ENCODE data around the gene CARS2. TPM values are rescaled to one million over a fixed set of nuclear protein-coding genes. Genes with fewer than 3 reads are reported as not detected.

The CARS2 gene
- total RNA-seq, 3 donors from 2014 or later = 39.8 to 71.4 (median 56.4) TPM

DNA sequence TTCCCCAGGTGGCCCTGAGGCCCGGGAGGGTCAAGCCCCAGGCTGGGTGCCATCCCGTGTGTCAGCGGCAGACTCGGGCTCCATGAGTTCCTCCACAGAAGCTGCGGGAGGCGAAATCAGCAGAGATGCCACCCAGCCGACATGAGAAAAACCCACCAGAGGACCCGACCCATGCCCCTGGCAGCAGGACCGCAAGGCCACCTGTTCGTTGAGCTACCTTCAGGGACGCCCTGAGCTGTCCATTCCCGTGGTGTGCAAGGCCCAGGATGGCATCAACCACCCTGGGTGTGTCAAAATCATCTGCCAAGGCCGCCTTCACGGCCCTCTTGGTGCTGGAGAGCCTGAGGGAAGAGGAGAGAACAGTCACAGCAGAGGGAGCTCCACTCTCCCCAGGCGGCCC lies 60.2 kb downstream of the CARS2 start:
- ATAC-seq (no peak), DNase-seq (no peak)
- Histone ChIP-seq H3K9me3 (no peaks in the 10 kb centered on the region), H3K4me3 (no peak overlapping the region), H3K4me1 (ENCODE audit: low read depth) (peaks cover 2% of the 10 kb centered on the region), H3K36me3 (ENCODE audit: low read depth) (peaks cover under 1% of the 10 kb centered on the region)
- intact Hi-C loops (cut with DNase I, micrococcal nuclease) = no loop called here
- TF ChIP-seq, protein P1, sequence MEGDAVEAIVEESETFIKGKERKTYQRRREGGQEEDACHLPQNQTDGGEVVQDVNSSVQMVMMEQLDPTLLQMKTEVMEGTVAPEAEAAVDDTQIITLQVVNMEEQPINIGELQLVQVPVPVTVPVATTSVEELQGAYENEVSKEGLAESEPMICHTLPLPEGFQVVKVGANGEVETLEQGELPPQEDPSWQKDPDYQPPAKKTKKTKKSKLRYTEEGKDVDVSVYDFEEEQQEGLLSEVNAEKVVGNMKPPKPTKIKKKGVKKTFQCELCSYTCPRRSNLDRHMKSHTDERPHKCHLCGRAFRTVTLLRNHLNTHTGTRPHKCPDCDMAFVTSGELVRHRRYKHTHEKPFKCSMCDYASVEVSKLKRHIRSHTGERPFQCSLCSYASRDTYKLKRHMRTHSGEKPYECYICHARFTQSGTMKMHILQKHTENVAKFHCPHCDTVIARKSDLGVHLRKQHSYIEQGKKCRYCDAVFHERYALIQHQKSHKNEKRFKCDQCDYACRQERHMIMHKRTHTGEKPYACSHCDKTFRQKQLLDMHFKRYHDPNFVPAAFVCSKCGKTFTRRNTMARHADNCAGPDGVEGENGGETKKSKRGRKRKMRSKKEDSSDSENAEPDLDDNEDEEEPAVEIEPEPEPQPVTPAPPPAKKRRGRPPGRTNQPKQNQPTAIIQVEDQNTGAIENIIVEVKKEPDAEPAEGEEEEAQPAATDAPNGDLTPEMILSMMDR (IDR thresholded peaks at IDR 0.05) = no peak

DNA sequence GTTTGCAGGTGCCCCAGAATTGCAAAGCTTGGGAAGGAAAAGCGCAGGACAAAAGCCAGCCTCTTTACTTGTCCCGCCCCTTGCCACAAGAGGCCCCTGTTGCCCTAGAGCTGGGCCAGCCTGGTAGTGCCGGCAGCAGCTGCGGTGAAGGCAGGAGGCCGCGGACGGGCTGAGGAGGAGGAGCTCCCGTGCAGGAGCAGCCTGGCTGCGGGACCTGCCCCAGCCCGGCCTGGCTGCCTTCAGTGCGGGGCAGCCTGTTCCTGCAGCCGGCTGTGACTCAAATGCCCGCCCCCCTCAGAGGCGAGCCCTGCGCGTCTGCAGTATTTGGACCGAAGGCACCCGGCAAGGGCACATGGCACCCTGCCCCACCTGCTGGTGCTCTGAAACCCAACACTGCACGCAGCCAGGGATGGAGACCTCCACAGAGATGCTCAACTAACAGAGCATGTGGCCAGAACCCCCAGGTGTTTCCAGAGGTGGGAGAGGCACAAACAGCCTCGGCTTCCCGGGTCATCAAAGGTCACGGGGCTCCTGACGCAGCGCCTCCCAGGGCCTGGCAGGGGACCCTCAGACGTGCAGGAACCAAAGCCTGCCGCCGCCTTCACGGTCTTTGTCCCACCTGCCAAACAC lies 60.9 kb downstream of the CARS2 start:
- ATAC-seq = peak; percentile 85
- peak; percentile 65 to 74 (median 69) for DNase-seq
- Histone ChIP-seq H3K9me3 (no peaks in the 10 kb centered on the region), H3K36me3 (ENCODE audit: low read depth) (no peaks in the 10 kb centered on the region), H3K4me3 (no peak overlapping the region), H3K4me1 (ENCODE audit: low read depth) (peaks cover 2% of the 10 kb centered on the region)
- TF ChIP-seq, protein P1 (IDR thresholded peaks at IDR 0.05) = peak; percentile 21
- intact Hi-C loops (cut with DNase I, micrococcal nuclease) = no loop called here

DNA sequence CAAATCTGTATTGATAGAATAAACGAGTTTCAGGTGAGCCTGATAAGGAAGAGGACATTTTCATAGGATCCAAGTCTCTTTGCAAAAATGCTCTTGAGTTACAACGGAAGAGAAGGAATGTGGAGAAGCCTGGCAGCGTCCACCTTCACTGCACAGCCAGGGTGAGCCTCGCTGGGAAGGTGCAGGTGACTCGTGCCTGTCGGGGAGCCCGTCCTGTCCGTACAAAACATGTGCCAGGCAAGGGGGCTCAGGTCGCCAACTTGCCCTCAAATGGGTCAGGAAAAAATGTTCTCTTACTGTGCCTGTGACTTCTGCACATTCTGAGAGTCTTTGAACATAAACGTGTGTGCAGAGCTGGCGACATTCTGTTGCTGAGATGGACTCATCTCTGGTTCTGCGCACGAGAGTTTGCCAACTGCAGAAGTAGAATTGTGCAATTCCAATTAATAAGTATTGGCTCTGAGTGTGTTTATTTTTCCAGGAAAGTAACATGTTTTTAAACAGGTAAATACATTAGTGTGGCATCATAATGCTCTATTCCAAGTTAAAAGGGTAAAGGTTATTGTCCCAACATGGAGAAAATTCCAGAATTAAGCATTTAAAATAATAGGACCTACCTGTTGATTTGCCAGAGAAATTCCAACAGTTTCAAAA lies 62.0 kb downstream of the CARS2 start:
- Histone ChIP-seq H3K4me1 (ENCODE audit: low read depth) (peaks cover 2% of the 10 kb centered on the region), H3K36me3 (ENCODE audit: low read depth) (no peaks in the 10 kb centered on the region), H3K9me3 (no peaks in the 10 kb centered on the region), H3K4me3 (no peak overlapping the region)
- ATAC-seq (no peak), DNase-seq (no peak)
- TF ChIP-seq, protein P1 (IDR thresholded peaks at IDR 0.05) = no peak
- intact Hi-C loops (cut with DNase I, micrococcal nuclease) = no loop called here

DNA sequence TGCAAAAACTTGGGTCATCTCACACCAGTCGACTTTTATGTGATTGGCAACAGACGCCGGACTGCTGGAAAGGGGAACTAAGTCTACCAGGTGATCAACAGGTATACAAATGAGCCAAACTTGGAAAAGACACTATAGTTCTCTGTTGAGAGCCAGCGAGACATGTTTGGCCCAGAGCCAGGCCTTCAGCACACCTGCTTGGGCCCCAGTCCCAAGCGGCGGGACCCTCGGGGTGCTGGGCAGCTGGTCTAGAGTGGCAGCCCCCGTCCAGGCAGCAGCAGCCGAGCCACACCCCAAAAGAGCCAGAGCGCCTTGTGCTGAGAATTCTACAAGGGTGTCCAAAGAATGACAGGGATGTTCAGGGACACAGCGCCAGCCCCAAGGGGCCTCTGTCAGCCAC lies 62.6 kb downstream of the CARS2 start:
- DNase-seq (no peak), ATAC-seq (no peak)
- Histone ChIP-seq H3K36me3 (ENCODE audit: low read depth) (no peaks in the 10 kb centered on the region), H3K9me3 (no peaks in the 10 kb centered on the region), H3K4me3 (no peak overlapping the region), H3K4me1 (ENCODE audit: low read depth) (peaks cover 2% of the 10 kb centered on the region)
- intact Hi-C loops (cut with DNase I, micrococcal nuclease) = no loop called here
- TF ChIP-seq, protein P1 (IDR thresholded peaks at IDR 0.05) = no peak

DNA sequence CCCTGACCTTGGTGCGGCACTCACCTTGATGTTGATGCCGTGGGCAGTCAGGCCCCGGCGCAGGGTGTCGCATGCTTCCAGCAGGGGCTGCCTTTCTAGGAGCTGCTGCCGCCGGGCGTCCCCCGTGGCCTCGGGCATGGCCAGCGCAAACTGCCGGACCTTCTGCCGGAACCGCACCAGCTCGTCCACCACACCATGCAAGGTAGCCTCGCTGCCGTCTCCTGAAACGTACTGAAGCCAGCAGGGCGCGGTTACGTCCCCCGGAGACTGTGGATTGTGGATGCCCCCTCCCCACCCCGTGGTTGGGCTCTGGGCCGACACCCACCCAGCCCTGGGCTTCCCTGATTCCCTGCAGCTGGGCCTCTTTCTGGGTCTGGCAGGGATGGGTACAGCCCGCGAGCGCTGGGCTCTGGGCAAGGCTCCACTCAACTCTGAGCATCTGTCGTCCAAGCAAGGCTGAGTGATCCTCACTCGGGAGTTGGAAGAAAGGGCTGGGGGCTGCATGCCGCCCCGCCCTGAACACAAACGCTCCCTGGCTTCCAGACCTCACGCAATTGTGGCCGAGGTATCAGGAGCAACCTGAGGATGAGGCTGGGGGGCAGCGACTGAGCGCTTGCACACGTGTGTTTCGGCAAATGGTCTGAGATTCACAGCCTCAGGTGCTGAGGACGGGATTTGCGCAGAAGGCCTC lies 63.5 kb downstream of the CARS2 start:
- H3K36me3 ChIP-seq (ENCODE audit: low read depth) = no peaks in the 10 kb centered on the region

More for the DNA sequence above, 63.5 kb downstream of the CARS2 start:
- ATAC-seq = no peak
- peaks cover 2% of the 10 kb centered on the region for H3K4me1 ChIP-seq (ENCODE audit: low read depth)
- DNase-seq = no peak
- no peak overlapping the region for H3K4me3 ChIP-seq
- H3K9me3 ChIP-seq = no peaks in the 10 kb centered on the region
- TF ChIP-seq, protein P1 (IDR thresholded peaks at IDR 0.05) = no peak
- intact Hi-C loops (cut with DNase I, micrococcal nuclease) = no loop called here

All from mucosa of descending colon (tissue), 3 donors.